Measurements from ENCODE around the gene UBASH3A.
A peak's percentile ranks its signal among the peaks of the same experiment; 100 is the strongest.

DNA sequence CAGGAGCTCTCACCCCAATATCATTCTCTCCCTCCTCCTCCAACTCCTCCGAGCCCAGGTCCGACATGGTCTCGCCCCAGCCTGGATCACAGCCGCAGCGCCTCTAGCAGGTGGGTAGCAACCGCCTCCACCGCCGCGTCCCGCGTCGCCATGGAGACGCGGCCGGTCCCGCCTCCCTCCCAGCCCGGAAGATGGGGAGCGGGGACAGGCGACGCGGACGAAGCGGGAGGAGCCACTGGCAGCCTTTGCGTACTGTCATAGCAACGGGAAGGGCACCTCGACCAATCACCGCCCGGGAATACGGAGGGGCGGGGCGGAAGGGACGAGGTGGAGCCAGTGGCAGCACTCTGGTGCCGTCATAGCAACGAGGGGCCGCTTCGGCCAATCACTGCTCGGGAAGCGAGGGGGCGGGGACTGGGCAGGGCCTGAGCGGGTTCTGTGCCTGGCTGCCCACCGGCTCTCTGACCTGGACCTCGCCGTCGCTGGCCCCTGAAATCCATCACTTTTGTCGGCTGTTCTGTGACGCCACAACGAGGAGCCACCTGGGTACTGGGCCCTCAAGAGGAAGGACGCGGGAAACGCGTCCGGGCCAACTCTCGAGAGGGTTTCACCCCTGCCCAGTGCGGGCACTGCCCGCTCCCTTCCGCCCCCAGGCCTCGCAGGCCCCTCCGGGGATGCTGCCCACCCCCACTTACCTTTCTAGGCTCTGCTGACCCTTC is 92.6 kb downstream of the UBASH3A start, which contains the start of gene RSPH1:
- TF ChIP-seq EP300 (IDR thresholded peaks at IDR 0.05; ENCODE audit: borderline replicate concordance), result no peak
- TF ChIP-seq, protein P1, sequence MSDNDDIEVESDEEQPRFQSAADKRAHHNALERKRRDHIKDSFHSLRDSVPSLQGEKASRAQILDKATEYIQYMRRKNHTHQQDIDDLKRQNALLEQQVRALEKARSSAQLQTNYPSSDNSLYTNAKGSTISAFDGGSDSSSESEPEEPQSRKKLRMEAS (IDR thresholded peaks at IDR 0.05), result no peak; the same call in none of the 2 replicates
- peak; percentile 42; the same call in 1 of the 2 replicates for TF ChIP-seq TAF1 (IDR thresholded peaks at IDR 0.05; ENCODE audit: low read depth)
- TF ChIP-seq RAD21 (IDR thresholded peaks at IDR 0.05; ENCODE audit: low read depth), result peak; percentile 23; the same call in 1 of the 2 replicates
- no peak for TF ChIP-seq REST (IDR thresholded peaks at IDR 0.05; ENCODE audit: low read depth)
